ENCODE measurements around the gene COQ3.

- TF ChIP-seq POLR2A (IDR thresholded peaks at IDR 0.05) (no peak), CTCF (IDR thresholded peaks at IDR 0.05) (no peak)
Measured at GRCh38 chr6:99350573-99350972, 43.4 kb downstream of the COQ3 start.
